GM03348 (cell line): ENCODE measurements around the gene PRDM12.
"Not testable (repeated sequence)": the region's sequence is repeated elsewhere in the genome, so short reads cannot be mapped to it uniquely, and the experiment has no call there.

ENCODE experiments used
- DNase-seq: peaks from one replicate; pipeline ENCODE4 v3.0.0; 2012; ENCODE audit warnings: low spot score

The PRDM12 gene

GRCh38 chr9:130665431-130666392, 1.3 kb downstream of the PRDM12 start:
- no peak for DNase-seq

- no peak for DNase-seq
These were observed 2.2 kb downstream of the PRDM12 start for GRCh38 chr9:130666393-130667119.

GRCh38 chr9:130667120-130667435, 2.7 kb downstream of the PRDM12 start:
- no peak for DNase-seq

GRCh38 chr9:130668196-130668595, 3.8 kb downstream of the PRDM12 start:
- no peak for DNase-seq

GRCh38 chr9:130668659-130669058, 4.3 kb downstream of the PRDM12 start:
- DNase-seq = no peak

GRCh38 chr9:130669965-130670364, 5.6 kb downstream of the PRDM12 start:
- DNase-seq = no peak

GRCh38 chr9:130670644-130671043, 6.2 kb downstream of the PRDM12 start:
- no peak for DNase-seq

GRCh38 chr9:130672466-130672865, 8.1 kb downstream of the PRDM12 start:
- no peak for DNase-seq

GRCh38 chr9:130672933-130673615, 8.7 kb downstream of the PRDM12 start:
- DNase-seq = no peak

- DNase-seq = no peak
These were observed 11.0 kb downstream of the PRDM12 start for GRCh38 chr9:130675396-130675795.

- DNase-seq = no peak
These were observed 12.9 kb downstream of the PRDM12 start for GRCh38 chr9:130677252-130677651.

GRCh38 chr9:130680836-130681768, 16.7 kb downstream of the PRDM12 start:
- peak; percentile 93 for DNase-seq

GRCh38 chr9:130681769-130682420, 17.5 kb downstream of the PRDM12 start:
- DNase-seq = no peak

- DNase-seq = peak; percentile 90
These were observed 18.2 kb downstream of the PRDM12 start for GRCh38 chr9:130682421-130683121.

GRCh38 chr9:130685104-130685503, 20.7 kb downstream of the PRDM12 start:
- no peak for DNase-seq

- DNase-seq = not testable (repeated sequence)
These were observed 21.6 kb downstream of the PRDM12 start for GRCh38 chr9:130685945-130686344.

- DNase-seq = no peak
These were observed 23.2 kb downstream of the PRDM12 start for GRCh38 chr9:130687615-130688014.

- no peak for DNase-seq
These were observed 23.7 kb downstream of the PRDM12 start for GRCh38 chr9:130688072-130688471.

GRCh38 chr9:130689572-130689936, 25.2 kb downstream of the PRDM12 start:
- DNase-seq = no peak

- peak; percentile 94 for DNase-seq
These were observed 25.7 kb downstream of the PRDM12 start for GRCh38 chr9:130689937-130690700.
